HUDEP-2 (cell line): ENCODE results near the gene MCM8.
"Not testable (repeated sequence)": the region's sequence is repeated elsewhere in the genome, so short reads cannot be mapped to it uniquely, and the experiment has no call there.

Source experiments
- DNase-seq, 76 experiments: peaks; one replicate each; lab custom pipeline; 2025; ENCODE audit not compliant: unreplicated experiment in 76 of 76; lab: John Stamatoyannopoulos, UW

Gene MCM8

GRCh38 chr20:5999783-6000182 is 49.3 kb downstream of the MCM8 start:
- no peak for DNase-seq

- no peak for DNase-seq
Observed at GRCh38 chr20:6000871-6001270, 50.4 kb downstream of the MCM8 start.

- DNase-seq: no peak
Observed at GRCh38 chr20:6006603-6006949, 56.1 kb downstream of the MCM8 start.

GRCh38 chr20:6007094-6007528 is 56.7 kb downstream of the MCM8 start:
- DNase-seq: no peak

GRCh38 chr20:6007529-6008103 is 57.2 kb downstream of the MCM8 start:
- DNase-seq: no peak

GRCh38 chr20:6008254-6008653 is 57.8 kb downstream of the MCM8 start:
- peak in 6 of 76 experiments; percentile 1 to 28 (median 13) for DNase-seq

- DNase-seq: peak in 6 of 76 experiments; percentile 8 to 22 (median 12)
Observed at GRCh38 chr20:6012179-6012578, 61.7 kb downstream of the MCM8 start.

GRCh38 chr20:6014017-6014416 is 63.6 kb downstream of the MCM8 start:
- DNase-seq: peak in 12 of 76 experiments; percentile 1 to 49 (median 26)

GRCh38 chr20:6014957-6015356 is 64.5 kb downstream of the MCM8 start:
- DNase-seq: no peak

GRCh38 chr20:6017467-6017866 is 67.0 kb downstream of the MCM8 start:
- no peak for DNase-seq

- no peak for DNase-seq
Observed at GRCh38 chr20:6017880-6018279, 67.4 kb downstream of the MCM8 start.

GRCh38 chr20:6024768-6025167 is 74.3 kb downstream of the MCM8 start:
- no peak for DNase-seq

- no peak for DNase-seq
Observed at GRCh38 chr20:6026051-6026450, 75.6 kb downstream of the MCM8 start.

GRCh38 chr20:6028818-6029217 is 78.4 kb downstream of the MCM8 start:
- no peak for DNase-seq

GRCh38 chr20:6029538-6029937 is 79.1 kb downstream of the MCM8 start:
- no peak for DNase-seq

GRCh38 chr20:6030453-6031080 is 80.1 kb downstream of the MCM8 start:
- no peak for DNase-seq

- DNase-seq: not testable (repeated sequence)
Observed at GRCh38 chr20:6032907-6033306, 82.5 kb downstream of the MCM8 start.

GRCh38 chr20:6034134-6034969 is 83.9 kb downstream of the MCM8 start:
- no peak for DNase-seq

GRCh38 chr20:6036213-6036612 is 85.8 kb downstream of the MCM8 start:
- no peak for DNase-seq

GRCh38 chr20:6037082-6037481 is 86.6 kb downstream of the MCM8 start:
- DNase-seq: no peak

- DNase-seq: no peak
Observed at GRCh38 chr20:6038256-6038655, 87.8 kb downstream of the MCM8 start.

GRCh38 chr20:6039766-6040165 is 89.3 kb downstream of the MCM8 start:
- no peak for DNase-seq
